NCI-H345 treated with DMSO at 0.1 percent for 48 hours (cell line): Measurements from ENCODE around the gene DHX30.
"Not testable (repeated sequence)": the region's sequence is repeated elsewhere in the genome, so short reads cannot be mapped to it uniquely, and the experiment has no call there.

Source experiments
- DNase-seq: peaks from one replicate; lab custom pipeline; 2025; ENCODE audit not compliant: unreplicated experiment; lab: John Stamatoyannopoulos, UW

The DHX30 gene

DNA sequence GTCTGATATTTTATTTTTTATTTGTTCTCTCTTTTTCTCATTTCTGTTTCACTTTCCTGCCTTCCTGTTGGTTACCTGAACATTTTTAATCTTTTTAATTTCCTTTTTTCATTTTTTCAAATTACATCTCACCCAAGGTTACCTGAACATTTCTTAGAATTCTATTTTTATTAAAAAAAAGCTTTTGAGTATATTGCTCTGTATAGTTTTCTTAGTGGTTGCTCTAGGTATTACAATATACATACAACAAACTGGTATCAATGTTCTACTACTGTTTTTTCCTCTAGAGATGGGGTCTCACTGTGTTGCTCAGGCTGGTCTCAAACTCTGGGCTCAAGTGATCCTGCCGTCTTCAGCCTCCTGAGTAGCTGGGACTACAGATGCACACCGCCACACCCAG, 79.4 kb downstream of the DHX30 start:
- no peak for DNase-seq

DNA sequence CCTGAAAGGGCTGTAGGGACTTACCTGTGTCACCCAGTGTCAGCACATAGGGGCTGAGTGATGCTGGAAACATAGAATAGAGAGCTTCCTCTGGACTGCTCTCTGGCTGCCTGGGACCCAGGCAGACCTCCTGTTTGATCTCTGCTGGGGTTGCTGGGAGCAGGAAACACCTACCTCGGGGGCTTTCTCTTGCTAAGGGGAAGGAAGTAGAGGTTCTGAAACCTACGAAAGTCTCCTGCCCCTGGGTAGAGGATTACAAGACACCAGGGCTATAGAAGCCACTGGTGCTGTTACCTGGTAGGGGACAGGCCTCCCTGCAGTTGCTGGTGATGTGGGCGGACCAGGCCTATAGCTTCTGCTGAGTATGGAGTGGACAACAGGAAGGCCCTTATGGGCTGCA, 81.7 kb downstream of the DHX30 start:
- no peak for DNase-seq

DNA sequence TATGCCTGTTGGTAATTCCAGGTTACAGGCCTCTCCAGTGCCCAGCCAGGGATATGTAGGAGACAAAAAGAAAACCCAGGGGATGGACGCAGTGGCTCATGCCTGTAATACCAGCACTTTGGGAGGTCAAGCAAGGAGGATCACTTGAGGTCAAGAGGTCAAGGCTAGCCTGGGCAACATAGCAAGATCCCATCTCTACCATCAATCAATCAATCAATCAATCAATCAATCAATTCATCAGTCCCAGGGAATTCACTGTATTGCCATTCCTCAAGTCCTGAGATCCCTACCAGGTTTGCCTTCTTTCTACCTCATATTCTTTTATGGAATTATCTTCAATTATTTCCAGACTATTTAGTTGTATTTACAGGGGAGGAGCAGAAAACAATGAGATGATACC, 82.2 kb downstream of the DHX30 start:
- DNase-seq: no peak

DNA sequence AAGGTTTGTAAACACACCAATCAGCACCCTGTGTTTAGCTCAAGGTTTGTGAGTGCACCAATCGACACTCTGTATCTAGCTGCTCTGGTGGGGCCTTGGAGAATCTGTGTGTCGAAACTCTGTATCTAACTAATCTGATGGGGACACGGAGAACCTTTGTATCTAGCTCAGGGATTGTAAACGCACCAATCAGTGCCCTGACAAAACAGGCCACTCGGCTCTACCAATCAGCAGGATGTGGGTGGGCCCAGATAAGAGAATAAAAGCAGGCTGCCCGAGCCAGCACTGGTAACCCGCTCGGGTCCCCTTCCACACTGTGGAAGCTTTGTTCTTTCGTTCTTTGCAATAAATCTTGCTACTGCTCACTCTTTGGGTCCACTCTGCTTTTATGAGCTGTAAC, 85.1 kb downstream of the DHX30 start:
- not testable (repeated sequence) for DNase-seq

DNA sequence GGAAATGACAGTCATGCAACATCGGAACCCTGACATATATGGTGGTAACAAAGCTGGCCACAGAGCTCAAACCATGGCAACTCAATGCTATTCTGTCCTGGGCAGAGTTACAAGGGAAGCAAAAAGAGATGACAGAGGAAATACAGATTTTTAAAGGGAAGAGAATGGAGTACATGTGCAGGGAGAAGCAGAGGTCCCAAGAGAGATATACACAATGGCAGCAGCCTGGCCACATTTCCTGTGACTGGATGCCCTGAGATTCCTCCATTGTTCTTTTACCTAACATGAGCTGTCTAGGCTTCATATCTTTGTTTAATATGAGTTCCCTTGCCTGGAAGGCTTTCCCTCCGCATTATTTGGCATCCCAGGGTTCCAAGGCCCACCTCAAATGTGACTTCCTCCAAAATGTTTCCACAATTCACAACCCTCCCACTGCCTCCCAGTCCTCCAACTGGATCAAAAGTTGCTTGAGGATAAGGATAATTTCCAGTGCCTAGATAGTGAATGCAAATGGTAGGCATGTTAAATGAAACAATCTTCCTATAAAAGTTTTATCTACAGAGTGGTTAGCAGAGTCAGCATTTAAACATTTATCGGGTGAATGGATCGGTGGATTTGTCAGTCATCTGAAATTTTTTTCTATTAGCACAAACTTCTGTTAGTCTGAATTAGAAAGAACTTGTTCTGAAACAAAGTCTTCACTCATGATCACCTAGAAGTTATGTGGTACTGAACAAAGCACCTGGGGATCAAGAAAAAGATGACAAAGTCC, 86.2 kb downstream of the DHX30 start:
- no peak for DNase-seq

DNA sequence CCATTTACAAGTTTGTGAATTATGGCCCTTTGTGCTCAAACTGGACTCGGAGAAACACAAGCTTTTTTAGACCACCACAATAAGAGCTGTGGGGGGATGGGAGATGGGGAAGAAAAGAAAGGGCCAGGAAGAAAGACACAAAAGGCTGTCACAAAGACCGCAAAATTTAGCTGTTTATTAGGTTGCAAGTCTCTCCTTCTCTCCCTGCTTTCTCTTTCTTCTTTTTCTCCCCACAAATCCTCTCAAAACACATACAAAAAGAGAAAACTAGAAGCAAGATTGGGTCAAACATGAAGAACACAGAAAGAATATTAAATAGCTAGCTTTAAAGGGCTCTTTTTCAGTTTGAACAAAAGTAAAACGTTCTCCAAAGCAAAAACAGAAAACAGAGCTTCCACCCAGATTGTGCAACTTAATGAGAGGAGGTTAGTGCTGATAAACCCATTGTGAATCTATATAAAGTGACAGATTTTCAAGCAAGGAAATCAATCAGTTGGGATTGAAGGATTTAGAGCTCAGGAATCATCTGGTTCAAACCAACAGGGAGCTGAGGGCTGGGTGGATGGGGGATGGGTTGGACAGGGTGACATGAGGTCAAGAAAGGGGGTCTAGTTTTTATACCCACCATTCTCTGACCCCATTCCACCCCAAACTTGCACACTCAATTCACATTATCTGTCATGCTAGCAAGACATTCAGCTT, 87.3 kb downstream of the DHX30 start:
- DNase-seq: no peak

DNA sequence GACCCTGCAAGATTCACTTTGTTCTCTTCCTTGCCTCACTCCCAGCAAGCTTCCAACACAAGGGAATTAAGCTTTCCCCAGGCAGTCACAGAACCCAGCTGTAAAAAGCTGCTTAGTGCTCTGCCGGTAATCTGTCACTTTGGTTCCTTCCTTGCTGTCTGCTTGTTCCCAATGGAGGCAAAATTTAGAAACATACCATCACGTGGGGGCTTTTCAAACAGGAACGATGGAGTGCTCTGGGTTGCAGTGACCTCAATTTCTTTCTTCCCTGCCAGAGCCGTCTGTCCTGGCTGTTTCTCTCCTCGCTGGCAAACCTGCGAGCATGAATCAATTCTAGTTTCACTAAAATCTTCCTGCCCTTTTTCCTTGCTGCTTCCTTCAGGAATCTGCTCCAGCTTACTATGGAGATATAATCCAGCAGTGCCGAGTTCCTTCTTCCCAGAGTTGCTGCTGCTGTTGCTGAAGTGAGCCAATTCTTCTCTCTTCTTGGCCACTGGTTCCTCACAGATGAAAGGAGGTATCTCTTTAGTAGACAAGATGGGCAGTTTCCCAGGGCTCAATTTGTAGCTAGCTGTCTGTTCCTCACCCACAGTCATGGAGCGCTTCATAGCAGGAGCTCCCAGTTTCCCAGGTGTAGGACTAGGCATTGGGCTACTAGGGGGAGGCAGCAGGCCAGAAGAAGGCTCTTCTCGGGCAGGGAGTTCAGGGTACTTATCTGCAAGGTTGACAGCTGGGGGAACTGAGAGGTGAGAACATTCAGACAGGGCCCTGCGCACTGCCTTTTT, 88.1 kb downstream of the DHX30 start:
- no peak for DNase-seq

DNA sequence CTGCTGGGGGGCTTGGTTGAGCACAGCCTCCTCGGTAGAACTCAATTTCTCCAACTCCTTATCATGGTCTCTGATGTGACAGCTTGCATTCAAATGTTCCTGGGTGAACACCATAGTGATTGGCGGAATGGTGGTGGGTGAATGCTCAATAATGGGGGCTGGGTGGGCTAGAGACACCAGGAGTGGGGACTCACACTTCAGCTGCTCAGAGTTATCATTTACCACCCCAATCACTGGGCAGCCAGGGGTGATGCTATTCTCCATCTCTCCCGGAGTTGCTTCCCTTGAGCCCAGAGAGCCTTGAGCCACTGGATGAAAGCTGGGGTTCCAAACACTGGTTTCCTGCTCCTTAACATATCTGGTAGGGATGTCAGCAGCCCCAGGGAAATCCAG, 88.7 kb downstream of the DHX30 start:
- DNase-seq: no peak

DNA sequence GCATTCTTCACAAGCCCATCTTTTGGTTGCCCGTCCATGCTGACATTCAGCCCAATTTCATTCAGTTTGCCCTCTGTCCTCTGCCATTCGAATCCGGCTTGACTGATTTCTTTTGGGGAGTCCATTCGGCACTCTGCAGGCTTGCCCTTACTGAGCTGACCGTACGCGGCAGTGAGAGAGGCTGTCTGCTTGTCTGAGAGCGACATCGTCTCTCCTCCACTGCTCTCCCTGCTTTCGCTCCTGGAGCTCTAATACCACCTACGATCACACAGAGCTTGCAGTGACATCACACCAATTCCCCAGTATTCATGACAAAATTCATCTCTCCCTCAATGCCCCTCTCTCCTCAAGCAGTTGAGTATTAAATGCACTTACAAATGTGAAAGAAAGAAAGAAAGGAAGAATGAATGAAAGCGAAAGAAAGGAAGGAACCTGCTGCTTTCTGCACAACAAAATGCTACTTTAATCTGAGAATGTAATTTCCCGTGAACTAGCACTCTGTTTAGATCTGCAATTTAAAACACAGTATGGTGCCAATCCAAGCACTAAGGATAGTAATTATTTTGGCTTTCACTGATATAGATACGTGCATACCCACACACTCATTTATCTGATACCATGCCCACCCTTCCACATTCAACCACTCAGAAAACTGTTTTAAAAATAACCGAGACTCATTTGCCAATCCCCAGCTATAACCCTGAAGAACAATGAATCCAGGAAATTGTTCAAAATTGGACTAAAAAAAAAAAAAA, 89.5 kb downstream of the DHX30 start:
- DNase-seq: no peak

DNA sequence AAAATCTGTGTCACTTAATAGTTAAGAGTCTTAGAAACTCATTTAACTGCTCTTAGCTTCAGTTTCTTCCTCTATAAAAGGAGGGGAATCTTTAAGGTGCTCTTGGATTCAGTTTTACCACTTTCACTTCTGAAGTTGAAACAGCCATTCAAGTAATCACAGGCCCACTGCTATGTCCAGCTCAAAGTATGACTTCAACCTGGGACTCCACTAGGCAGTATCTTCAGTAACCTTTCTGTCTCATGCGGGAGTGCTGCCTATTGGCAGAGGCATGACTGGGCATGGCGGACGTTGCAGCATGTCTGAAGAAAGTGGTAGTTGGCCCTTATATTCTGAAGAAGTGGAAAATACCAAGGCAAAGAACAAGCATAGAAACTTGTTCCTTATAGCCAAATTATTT, 92.3 kb downstream of the DHX30 start:
- no peak for DNase-seq

DNA sequence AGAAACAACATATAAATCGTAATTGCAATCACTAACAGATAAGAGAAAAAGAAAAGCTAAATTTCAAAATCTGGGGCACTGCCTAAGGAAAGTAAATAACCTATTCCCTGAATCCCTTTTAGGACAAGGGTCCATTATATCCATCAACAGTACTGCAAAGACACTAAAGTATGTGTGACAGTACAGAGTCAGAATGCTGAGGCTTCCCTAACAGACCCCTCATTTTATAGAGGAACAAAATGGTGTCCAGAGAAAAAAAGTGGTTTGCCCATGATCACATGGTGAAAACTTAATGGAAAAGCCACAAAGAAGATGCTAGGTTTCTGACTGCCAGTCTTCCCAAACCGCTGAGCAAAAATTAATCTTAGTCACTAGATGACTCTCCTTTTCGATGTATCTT, 93.8 kb downstream of the DHX30 start:
- no peak for DNase-seq

DNA sequence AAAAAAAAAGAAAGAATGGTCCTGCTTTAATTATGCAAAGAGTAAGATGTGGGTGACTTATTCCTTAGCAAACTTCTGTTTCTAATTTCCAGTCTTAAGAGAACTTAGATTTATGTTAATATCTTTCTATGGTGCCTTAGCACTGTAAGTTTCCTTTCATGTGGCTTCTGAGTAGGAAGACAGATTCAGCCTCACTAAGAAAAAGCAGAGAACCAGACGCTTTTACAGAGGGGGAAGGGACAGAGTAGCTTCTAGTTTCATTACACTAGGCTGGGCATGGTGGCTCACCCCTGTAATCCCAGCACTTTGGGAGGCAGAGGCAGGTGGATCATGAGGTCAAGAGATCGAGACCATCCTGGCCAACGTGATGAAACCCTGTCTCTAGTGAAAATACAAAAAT, 95.0 kb downstream of the DHX30 start:
- no peak for DNase-seq

DNA sequence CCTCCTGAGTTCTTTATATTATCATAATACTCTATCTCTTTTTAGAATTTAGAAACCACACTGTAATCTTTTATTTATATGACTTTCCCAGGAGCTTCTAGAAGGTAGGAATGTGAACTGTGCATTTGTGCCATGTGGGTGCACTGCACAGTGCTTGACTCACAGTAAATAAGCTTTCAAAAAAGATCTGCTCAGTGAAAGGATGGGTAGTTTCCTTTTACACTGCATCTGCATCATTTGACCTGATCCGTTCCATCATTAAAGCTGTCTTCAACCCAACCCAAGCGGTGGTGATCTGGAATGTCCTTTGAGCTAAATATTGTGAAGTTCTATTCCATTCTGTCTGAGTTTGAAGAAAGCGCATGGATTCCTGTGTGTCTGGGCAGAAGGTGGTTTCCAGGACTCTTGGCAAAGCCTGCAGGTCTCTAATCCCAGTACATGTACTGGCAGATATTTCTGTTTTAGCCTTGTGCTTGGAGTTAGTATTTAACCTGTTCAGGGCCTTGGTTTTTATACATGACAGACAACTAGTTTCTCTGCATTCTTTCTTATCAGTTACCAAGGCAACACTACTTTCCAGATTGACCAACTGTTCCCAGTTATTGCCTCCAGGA, 96.7 kb downstream of the DHX30 start:
- DNase-seq: no peak
